Measurements from ENCODE around the gene ABCA13.
A peak's percentile ranks its signal among the peaks of the same experiment; 100 is the strongest.
"Not testable (repeated sequence)": the region's sequence is repeated elsewhere in the genome, so short reads cannot be mapped to it uniquely, and the experiment has no call there.

The ABCA13 gene

DNA sequence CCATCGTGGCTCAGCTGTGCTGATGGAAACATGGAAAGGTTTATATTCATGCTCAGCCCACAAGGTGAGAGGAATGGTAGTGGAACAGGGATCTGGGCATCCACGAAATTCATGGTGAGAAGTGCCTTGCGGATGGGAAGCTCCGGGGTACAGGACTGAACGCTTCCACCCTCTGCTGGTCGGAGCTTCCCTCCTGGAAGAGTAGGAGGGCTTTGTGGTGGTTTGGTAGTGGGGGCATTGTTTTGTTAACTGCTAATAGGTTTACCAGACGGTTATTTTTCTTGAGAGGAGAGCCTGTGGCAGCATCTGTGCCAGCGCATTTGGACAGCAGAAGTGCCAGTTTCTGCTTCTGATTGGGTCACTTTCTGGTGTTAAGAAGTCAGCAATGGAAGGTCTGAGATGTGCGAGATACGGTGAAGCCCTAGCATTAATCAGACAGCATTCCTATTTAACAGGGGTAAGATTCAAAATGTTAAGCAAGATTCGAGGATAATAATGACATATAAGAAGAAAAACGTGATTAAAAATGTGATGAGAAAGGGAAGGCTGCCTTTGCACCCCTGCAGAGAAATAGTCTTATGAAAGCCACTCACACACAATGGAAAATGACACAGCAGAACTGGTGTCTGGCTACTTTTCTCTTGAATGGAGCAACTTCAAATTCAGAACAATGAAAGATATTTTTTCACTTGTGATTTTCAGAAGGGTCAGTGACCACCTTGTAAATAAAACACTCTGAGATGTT is 17.7 kb downstream of the ABCA13 start:
- Histone ChIP-seq H3K9me3 (ENCODE audit: severe bottlenecking) (no peaks in the 10 kb centered on the region), H3K27me3 (ENCODE audit: insufficient read depth, low read depth, severe bottlenecking) (no peaks in the 10 kb centered on the region), H3K36me3 (no peaks in the 10 kb centered on the region), H3K4me3 (ENCODE audit: low read depth, low read length) (no peak overlapping the region), H3K27ac (no peak overlapping the region)
- TF ChIP-seq, protein P1, sequence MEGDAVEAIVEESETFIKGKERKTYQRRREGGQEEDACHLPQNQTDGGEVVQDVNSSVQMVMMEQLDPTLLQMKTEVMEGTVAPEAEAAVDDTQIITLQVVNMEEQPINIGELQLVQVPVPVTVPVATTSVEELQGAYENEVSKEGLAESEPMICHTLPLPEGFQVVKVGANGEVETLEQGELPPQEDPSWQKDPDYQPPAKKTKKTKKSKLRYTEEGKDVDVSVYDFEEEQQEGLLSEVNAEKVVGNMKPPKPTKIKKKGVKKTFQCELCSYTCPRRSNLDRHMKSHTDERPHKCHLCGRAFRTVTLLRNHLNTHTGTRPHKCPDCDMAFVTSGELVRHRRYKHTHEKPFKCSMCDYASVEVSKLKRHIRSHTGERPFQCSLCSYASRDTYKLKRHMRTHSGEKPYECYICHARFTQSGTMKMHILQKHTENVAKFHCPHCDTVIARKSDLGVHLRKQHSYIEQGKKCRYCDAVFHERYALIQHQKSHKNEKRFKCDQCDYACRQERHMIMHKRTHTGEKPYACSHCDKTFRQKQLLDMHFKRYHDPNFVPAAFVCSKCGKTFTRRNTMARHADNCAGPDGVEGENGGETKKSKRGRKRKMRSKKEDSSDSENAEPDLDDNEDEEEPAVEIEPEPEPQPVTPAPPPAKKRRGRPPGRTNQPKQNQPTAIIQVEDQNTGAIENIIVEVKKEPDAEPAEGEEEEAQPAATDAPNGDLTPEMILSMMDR (IDR thresholded peaks at IDR 0.05; ENCODE audit: low read depth, low read length) = no peak
- no peak for DNase-seq

DNA sequence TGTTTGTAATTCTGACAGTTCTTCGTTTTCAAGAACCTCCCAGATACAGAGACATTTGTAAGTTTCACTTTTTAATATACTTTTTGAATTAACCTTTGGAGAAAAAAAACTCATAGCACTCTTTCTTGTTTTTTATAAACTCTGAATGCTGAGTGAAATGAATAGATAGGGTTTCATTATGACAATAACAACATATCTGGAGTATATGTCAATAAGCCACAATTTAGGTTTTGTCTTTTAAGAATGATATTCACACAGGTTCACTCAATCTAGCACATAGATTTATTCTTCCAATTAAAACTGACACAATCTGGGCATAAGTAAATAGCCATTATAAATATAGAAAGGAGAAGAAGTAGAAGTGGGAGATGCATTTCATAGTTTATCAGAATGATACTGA is 21.7 kb downstream of the ABCA13 start:
- H3K9me3 ChIP-seq (ENCODE audit: severe bottlenecking) = no peaks in the 10 kb centered on the region

DNA sequence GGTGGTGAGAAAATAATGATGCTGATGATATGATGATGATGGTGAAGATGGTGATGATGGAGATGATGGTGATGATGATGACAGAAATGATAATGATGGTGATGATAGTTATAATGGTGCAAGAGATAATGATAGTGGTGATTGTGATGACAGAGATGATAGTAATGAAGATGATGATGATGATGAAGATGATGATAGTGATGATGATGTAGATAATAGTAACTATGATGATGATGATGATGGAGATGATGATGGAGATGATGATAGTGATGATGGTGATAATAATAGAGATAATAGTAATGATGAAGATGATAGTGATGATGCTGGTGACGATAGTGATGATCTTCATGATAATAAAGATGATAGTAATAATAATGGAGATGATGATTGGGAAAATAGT is 22.2 kb downstream of the ABCA13 start:
- Histone ChIP-seq H3K27ac (no peak overlapping the region), H3K9me3 (ENCODE audit: severe bottlenecking) (no peaks in the 10 kb centered on the region), H3K27me3 (ENCODE audit: insufficient read depth, low read depth, severe bottlenecking) (no peaks in the 10 kb centered on the region), H3K4me3 (ENCODE audit: low read depth, low read length) (no peak overlapping the region), H3K36me3 (no peaks in the 10 kb centered on the region)
- no peak for DNase-seq
- TF ChIP-seq, protein P1 (IDR thresholded peaks at IDR 0.05; ENCODE audit: low read depth, low read length) = no peak

More for the DNA sequence above, 21.7 kb downstream of the ABCA13 start:
- TF ChIP-seq, protein P1 (IDR thresholded peaks at IDR 0.05; ENCODE audit: low read depth, low read length) = no peak
- H3K27me3 ChIP-seq (ENCODE audit: insufficient read depth, low read depth, severe bottlenecking) = no peaks in the 10 kb centered on the region
- no peak overlapping the region for H3K4me3 ChIP-seq (ENCODE audit: low read depth, low read length)
- no peak overlapping the region for H3K27ac ChIP-seq
- no peaks in the 10 kb centered on the region for H3K36me3 ChIP-seq
- DNase-seq = no peak

DNA sequence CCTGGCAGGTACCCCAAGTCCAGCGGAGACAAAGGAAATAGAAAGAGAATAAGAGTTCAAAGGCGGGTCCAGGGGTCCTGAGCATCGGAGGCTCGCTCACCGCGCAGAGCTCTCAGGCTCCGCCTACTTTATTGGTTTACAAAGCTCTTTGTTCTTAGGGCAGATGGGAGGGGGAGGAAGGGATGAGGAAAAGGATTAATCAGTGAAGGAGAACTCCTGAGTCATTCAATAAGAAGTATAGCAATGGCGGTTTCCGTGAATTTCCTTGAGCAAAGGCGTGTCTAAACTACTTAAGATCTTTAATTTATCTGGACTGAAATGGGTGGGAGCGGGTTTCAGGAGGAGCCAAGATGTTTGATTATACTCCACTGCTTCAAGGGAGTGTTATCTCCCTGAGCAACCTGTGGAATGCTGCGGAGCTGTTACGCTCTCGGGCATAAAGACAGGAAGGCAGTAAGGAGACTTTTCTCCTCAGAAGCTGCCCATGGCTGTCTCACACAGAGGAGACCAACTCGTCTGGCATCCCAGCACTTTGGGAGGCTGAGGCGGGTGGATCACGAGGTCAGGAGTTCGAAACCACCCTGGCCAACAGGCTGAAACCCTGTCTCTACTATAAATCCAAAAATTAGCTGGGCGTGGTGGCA is 29.8 kb downstream of the ABCA13 start:
- not testable (repeated sequence) for H3K4me3 ChIP-seq (ENCODE audit: low read depth, low read length); H3K27ac ChIP-seq; H3K9me3 ChIP-seq (ENCODE audit: severe bottlenecking); H3K27me3 ChIP-seq (ENCODE audit: insufficient read depth, low read depth, severe bottlenecking); H3K36me3 ChIP-seq
- DNase-seq = peak; percentile 13

DNA sequence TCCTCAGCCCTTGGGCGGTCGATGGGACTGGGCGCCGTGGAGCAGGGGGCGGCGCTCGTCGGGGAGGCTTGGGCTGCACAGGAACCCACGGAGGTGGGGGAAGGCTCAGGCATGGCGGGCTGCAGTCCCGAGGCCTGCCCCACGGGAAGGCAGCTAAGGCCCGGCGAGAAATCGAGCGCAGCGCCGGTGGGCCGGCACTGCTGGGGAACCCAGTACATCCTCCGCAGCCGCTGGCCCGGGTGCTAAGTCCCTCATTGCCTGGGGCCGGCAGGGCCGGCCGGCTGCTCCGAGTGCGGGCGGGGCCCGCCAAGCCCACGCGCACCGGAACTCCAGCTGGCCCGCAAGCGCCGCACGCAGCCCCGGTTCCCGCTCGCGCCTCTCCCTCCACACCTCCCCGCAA is 31.7 kb downstream of the ABCA13 start:
- not testable (repeated sequence) for H3K4me3 ChIP-seq (ENCODE audit: low read depth, low read length); H3K36me3 ChIP-seq; H3K27me3 ChIP-seq (ENCODE audit: insufficient read depth, low read depth, severe bottlenecking); H3K27ac ChIP-seq; DNase-seq; H3K9me3 ChIP-seq (ENCODE audit: severe bottlenecking)

DNA sequence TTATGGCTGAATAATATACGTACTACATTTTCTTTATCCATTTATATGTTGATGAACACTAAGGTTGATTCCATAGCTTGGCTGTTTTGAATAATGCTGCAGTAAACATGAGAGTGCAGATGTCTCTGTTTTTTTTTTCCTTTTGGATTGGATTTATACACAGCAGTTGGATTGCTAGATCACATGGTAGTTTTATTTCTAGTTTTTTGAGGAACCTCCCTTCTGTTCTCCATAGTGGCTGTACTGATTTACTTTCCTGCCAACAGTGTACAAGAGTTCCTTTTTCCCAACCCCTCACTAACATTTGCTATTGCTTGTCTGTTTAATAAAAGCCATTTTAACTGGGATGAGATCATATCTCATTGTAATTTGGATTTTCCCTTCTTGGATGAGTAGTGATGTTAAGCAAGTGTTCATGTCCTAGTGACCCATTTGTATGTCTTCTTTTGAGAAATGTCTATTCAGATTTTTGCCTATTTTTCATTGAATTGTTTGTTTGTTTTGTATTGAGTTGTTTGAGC is 36.0 kb downstream of the ABCA13 start:
- Histone ChIP-seq H3K27ac (no peak overlapping the region), H3K27me3 (ENCODE audit: insufficient read depth, low read depth, severe bottlenecking) (no peaks in the 10 kb centered on the region), H3K4me3 (ENCODE audit: low read depth, low read length) (no peak overlapping the region), H3K9me3 (ENCODE audit: severe bottlenecking) (no peaks in the 10 kb centered on the region), H3K36me3 (no peaks in the 10 kb centered on the region)
- TF ChIP-seq, protein P1 (IDR thresholded peaks at IDR 0.05; ENCODE audit: low read depth, low read length) = no peak
- no peak for DNase-seq

Measured in WERI-Rb-1 (cell line).